K562 (cell line): Measurements from ENCODE around the gene QRICH1. TPM values are rescaled to one million over a fixed set of nuclear protein-coding genes. Genes with fewer than 3 reads are reported as not detected.

Experiments
- ARID2 ChIP-seq: fragments of 450-650 bp; IDR thresholded peaks from 2 replicates; pipeline ENCODE4 v1.6.1; 2017; ENCODE audit warnings: antibody characterized with exemption, mild to moderate bottlenecking
- HMG20A ChIP-seq: fragments of 450-650 bp; formaldehyde crosslinking; conservative IDR thresholded peaks from 2 replicates; pipeline ENCODE4 v1.4.0; 2020; ENCODE audit warnings: mild to moderate bottlenecking, mixed read lengths
- MAFK ChIP-seq: IDR thresholded peaks from 2 replicates; pipeline ENCODE4 v1.6.1; 2011; ENCODE audit warnings: low read length, improper control_type of control experiment
- NFE2L1 ChIP-seq: fragments of 450-650 bp; IDR thresholded peaks from 2 replicates; pipeline ENCODE4 v1.6.1; 2016; ENCODE audit warnings: missing genetic modification characterization, low read depth, mild to moderate bottlenecking, missing compliant biosample characterization, moderate library complexity, borderline replicate concordance
- PRMT5 ChIP-seq: sonication (generic); formaldehyde crosslinking; IDR thresholded peaks from 2 replicates; pipeline ENCODE4 v1.5.0; 2020; ENCODE audit warnings: missing genetic modification reagents
- RBM15 ChIP-seq: fragments of 200-400 bp; formaldehyde crosslinking; IDR thresholded peaks from 2 replicates; pipeline ENCODE4 v1.6.1; 2018; ENCODE audit warnings: mild to moderate bottlenecking, low read length, moderate library complexity; ENCODE audit not compliant: insufficient read depth
- YY1 ChIP-seq, 3 experiments: IDR thresholded peaks; 2 replicates each; pipeline ENCODE4 v1.6.1; 2011; ENCODE audit warnings: low read length in 2 of 3, mild to moderate bottlenecking in 2 of 3, moderate library complexity in 2 of 3, borderline replicate concordance in 1 of 3, control low read depth in 1 of 3, low read depth in 1 of 3; ENCODE audit not compliant: insufficient read depth in 3 of 3, insufficient replicate concordance in 2 of 3, control insufficient read depth in 1 of 3, insufficient read length in 1 of 3; ENCODE audit errors: extremely low read depth in 1 of 3
- ZBTB9 ChIP-seq: fragments of 450-650 bp; formaldehyde crosslinking; IDR thresholded peaks from 2 replicates; pipeline ENCODE4 v1.4.0; 2020; ENCODE audit warnings: mild to moderate bottlenecking, moderate library complexity
- ZNF507 ChIP-seq: conservative IDR thresholded peaks from 2 replicates; pipeline ENCODE4 v1.6.1; 2017; ENCODE audit warnings: missing genetic modification characterization, missing compliant biosample characterization
- polyA plus RNA-seq, 8 experiments: library from polyadenylated mRNA; depleted of rRNA in 4 of 8; stranded (reverse) in 5 of 8; unstranded in 3 of 8; fragments of >200 nt; fragmentation: Nextera tagmentation in 2 of 8; fragmentation: Illumina TruSeq in 1 of 8; extraction: Ambion mirVana in 2 of 8; extraction: Trizol in 1 of 8; gene quantifications; 2 replicates each; pipeline versions ENCODE4 v1.2.1 to v1.2.3, GENCODE V29; 2011 to 2014; ENCODE audit warnings: inconsistent platforms in 1 of 8, missing spikeins in 1 of 8
- total RNA-seq, 7 experiments: library from RNA; depleted of rRNA in 6 of 7; stranded (reverse); fragments of >200 nt in 6 of 7; fragmentation: Illumina TruSeq in 2 of 7; extraction: Trizol in 2 of 7; gene quantifications; 2 replicates each; pipeline versions ENCODE4 v1.2.1 to v1.2.3, GENCODE V29; 2011 to 2021; ENCODE audit warnings: low replicate concordance in 1 of 7
- TF ChIP-seq, protein P1 (sequence below): fragments of 450-650 bp; IDR thresholded peaks from 2 replicates; pipeline ENCODE4 v1.6.1; 2016; ENCODE audit warnings: borderline replicate concordance
- TF ChIP-seq, protein P2 (sequence below): fragments of 250-450 bp; sonication (Bioruptor Pico); IDR thresholded peaks from 2 replicates; pipeline ENCODE4 v1.4.0; 2020; ENCODE audit warnings: mild to moderate bottlenecking, moderate library complexity

The QRICH1 gene
- total and polyA plus RNA-seq, 9 of the 15 experiments (the other 6 are each of a cell fraction or from before 2014, with no cell fraction given): 20.1 to 99.2 (median 56.7) TPM

GRCh38 chr3:49132437-49133225, 38.8 kb upstream of the QRICH1 start, which contains the start of gene LAMB2 (continued):
- TF ChIP-seq MAFK: no peak
- TF ChIP-seq ZNF507: no peak
- no peak for TF ChIP-seq NFE2L1
- no peak for TF ChIP-seq ZBTB9 (CRISPR knock-in tag)
- TF ChIP-seq, protein P1, sequence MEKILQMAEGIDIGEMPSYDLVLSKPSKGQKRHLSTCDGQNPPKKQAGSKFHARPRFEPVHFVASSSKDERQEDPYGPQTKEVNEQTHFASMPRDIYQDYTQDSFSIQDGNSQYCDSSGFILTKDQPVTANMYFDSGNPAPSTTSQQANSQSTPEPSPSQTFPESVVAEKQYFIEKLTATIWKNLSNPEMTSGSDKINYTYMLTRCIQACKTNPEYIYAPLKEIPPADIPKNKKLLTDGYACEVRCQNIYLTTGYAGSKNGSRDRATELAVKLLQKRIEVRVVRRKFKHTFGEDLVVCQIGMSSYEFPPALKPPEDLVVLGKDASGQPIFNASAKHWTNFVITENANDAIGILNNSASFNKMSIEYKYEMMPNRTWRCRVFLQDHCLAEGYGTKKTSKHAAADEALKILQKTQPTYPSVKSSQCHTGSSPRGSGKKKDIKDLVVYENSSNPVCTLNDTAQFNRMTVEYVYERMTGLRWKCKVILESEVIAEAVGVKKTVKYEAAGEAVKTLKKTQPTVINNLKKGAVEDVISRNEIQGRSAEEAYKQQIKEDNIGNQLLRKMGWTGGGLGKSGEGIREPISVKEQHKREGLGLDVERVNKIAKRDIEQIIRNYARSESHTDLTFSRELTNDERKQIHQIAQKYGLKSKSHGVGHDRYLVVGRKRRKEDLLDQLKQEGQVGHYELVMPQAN: no peak
- no peak for TF ChIP-seq HMG20A
- no peak for TF ChIP-seq RBM15
- TF ChIP-seq, protein P2, sequence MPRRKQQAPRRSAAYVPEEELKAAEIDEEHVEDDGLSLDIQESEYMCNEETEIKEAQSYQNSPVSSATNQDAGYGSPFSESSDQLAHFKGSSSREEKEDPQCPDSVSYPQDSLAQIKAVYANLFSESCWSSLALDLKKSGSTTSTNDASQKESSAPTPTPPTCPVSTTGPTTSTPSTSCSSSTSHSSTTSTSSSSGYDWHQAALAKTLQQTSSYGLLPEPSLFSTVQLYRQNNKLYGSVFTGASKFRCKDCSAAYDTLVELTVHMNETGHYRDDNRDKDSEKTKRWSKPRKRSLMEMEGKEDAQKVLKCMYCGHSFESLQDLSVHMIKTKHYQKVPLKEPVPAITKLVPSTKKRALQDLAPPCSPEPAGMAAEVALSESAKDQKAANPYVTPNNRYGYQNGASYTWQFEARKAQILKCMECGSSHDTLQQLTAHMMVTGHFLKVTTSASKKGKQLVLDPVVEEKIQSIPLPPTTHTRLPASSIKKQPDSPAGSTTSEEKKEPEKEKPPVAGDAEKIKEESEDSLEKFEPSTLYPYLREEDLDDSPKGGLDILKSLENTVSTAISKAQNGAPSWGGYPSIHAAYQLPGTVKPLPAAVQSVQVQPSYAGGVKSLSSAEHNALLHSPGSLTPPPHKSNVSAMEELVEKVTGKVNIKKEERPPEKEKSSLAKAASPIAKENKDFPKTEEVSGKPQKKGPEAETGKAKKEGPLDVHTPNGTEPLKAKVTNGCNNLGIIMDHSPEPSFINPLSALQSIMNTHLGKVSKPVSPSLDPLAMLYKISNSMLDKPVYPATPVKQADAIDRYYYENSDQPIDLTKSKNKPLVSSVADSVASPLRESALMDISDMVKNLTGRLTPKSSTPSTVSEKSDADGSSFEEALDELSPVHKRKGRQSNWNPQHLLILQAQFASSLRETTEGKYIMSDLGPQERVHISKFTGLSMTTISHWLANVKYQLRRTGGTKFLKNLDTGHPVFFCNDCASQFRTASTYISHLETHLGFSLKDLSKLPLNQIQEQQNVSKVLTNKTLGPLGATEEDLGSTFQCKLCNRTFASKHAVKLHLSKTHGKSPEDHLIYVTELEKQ (CRISPR knock-in tag): no peak
- peak in 1 of 3 experiments; percentile 10 for TF ChIP-seq YY1 (IDR thresholded peaks at IDR 0.05; ENCODE audit: borderline replicate concordance in 1 of 3, control insufficient read depth in 1 of 3, extremely low read depth in 1 of 3, insufficient read depth in 3 of 3, insufficient read length in 1 of 3, insufficient replicate concordance in 2 of 3, low read depth in 1 of 3, low read length in 2 of 3)
- TF ChIP-seq PRMT5 (CRISPR knock-in tag): no peak
- TF ChIP-seq ARID2: no peak
